H9 (cell line): Measurements from ENCODE around the gene OLFM1. TPM values are rescaled to one million over a fixed set of nuclear protein-coding genes. Genes with fewer than 3 reads are reported as not detected.

ENCODE experiments used
- DNase-seq: peaks from one replicate; pipeline ENCODE4 v3.0.0-alpha.2; 2017
- H2AFZ ChIP-seq: one replicate; pipeline ENCODE4 v1.6.1; 2013; ENCODE audit warnings: mild to moderate bottlenecking, low read length, control low read depth, moderate library complexity
- H2AK5ac ChIP-seq: 2 replicates; pipeline ENCODE4 v1.6.1; 2013; ENCODE audit warnings: low read length, control low read depth, mixed read lengths; ENCODE audit not compliant: insufficient read length
- H2BK120ac ChIP-seq: one replicate; pipeline ENCODE4 v1.6.1; 2013; ENCODE audit warnings: low read depth, mild to moderate bottlenecking, low read length, control low read depth, inconsistent platforms; ENCODE audit not compliant: poor library complexity, severe bottlenecking
- H2BK12ac ChIP-seq: 2 replicates; pipeline ENCODE4 v1.6.1; 2013; ENCODE audit warnings: low read length, control low read depth, mixed read lengths, low read depth; ENCODE audit not compliant: insufficient read length
- H2BK15ac ChIP-seq: 2 replicates; pipeline ENCODE4 v1.6.1; 2013; ENCODE audit warnings: low read depth, low read length, control low read depth
- H2BK20ac ChIP-seq: one replicate; pipeline ENCODE4 v1.6.1; 2013; ENCODE audit warnings: low read depth, mild to moderate bottlenecking, low read length, control low read depth, inconsistent platforms; ENCODE audit not compliant: poor library complexity, severe bottlenecking
- H2BK5ac ChIP-seq: 2 replicates; pipeline ENCODE4 v1.6.1; 2013; ENCODE audit warnings: low read length, control low read depth, mixed read lengths; ENCODE audit not compliant: insufficient read length
- H3K14ac ChIP-seq: 2 replicates; pipeline ENCODE4 v1.6.1; 2013; ENCODE audit warnings: low read length, control low read depth; ENCODE audit not compliant: insufficient read depth
- H3K18ac ChIP-seq: 2 replicates; pipeline ENCODE4 v1.6.1; 2013; ENCODE audit warnings: low read depth, mild to moderate bottlenecking, mixed read lengths, low read length, control low read depth; ENCODE audit not compliant: insufficient read length
- H3K23ac ChIP-seq: 2 replicates; pipeline ENCODE4 v1.6.1; 2013; ENCODE audit warnings: low read length, control low read depth, mixed read lengths, low read depth; ENCODE audit not compliant: insufficient read length
- H3K23me2 ChIP-seq: 2 replicates; pipeline ENCODE4 v1.6.1; 2013; ENCODE audit warnings: low read depth, mild to moderate bottlenecking, mixed read lengths, low read length, control low read depth; ENCODE audit not compliant: insufficient read length, poor library complexity, severe bottlenecking
- H3K27ac ChIP-seq: 2 replicates; pipeline ENCODE4 v1.5.1; 2013; ENCODE audit warnings: low read length, control low read depth, mixed read lengths, low read depth; ENCODE audit not compliant: insufficient read length
- H3K27me3 ChIP-seq: 2 replicates; pipeline ENCODE4 v1.6.1; 2013; ENCODE audit warnings: low read length, control low read depth, inconsistent platforms; ENCODE audit not compliant: insufficient read depth
- H3K4ac ChIP-seq: 2 replicates; pipeline ENCODE4 v1.6.1; 2013; ENCODE audit warnings: low read depth, mild to moderate bottlenecking, control low read depth, inconsistent platforms, low read length, moderate library complexity
- H3K4me1 ChIP-seq: 2 replicates; pipeline ENCODE4 v1.6.1; 2013; ENCODE audit warnings: low read length, control low read depth, inconsistent platforms; ENCODE audit not compliant: insufficient read depth
- H3K4me2 ChIP-seq: 2 replicates; pipeline ENCODE4 v1.6.1; 2013; ENCODE audit warnings: low read length, control low read depth, mixed read lengths; ENCODE audit not compliant: insufficient read length, insufficient read depth
- H3K56ac ChIP-seq: 2 replicates; pipeline ENCODE4 v1.6.1; 2013; ENCODE audit warnings: low read depth, mild to moderate bottlenecking, mixed read lengths, low read length, control low read depth; ENCODE audit not compliant: insufficient read length
- H3K79me1 ChIP-seq: 2 replicates; pipeline ENCODE4 v1.6.1; 2013; ENCODE audit warnings: low read depth, mild to moderate bottlenecking, moderate library complexity, low read length, control low read depth, inconsistent platforms; ENCODE audit not compliant: insufficient read depth, poor library complexity, severe bottlenecking
- H3K79me2 ChIP-seq: 2 replicates; pipeline ENCODE4 v1.6.1; 2013; ENCODE audit warnings: low read length, control low read depth, inconsistent platforms; ENCODE audit not compliant: insufficient read depth
- H3K9ac ChIP-seq: 2 replicates; pipeline ENCODE4 v1.6.1; 2013; ENCODE audit warnings: low read length, control low read depth, mixed read lengths; ENCODE audit not compliant: insufficient read length; ENCODE audit errors: extremely low read depth
- H3K9me3 ChIP-seq: one replicate; pipeline ENCODE4 v1.6.1; 2013; ENCODE audit warnings: low read depth, low read length, inconsistent platforms; ENCODE audit not compliant: control insufficient read depth
- H3T11ph ChIP-seq: one replicate; pipeline ENCODE4 v1.6.1; 2013; ENCODE audit warnings: mild to moderate bottlenecking, low read length, control low read depth, inconsistent platforms
- H4K20me1 ChIP-seq: one replicate; pipeline ENCODE4 v1.6.1; 2013; ENCODE audit not compliant: control insufficient read depth, insufficient read length, insufficient read depth
- H4K5ac ChIP-seq: 2 replicates; pipeline ENCODE4 v1.6.1; 2013; ENCODE audit warnings: low read depth, mild to moderate bottlenecking, mixed read lengths, low read length, control low read depth; ENCODE audit not compliant: insufficient read length
- H4K8ac ChIP-seq: replicated peaks from 2 replicates; pipeline ENCODE4 v1.6.1; 2013; ENCODE audit warnings: low read length, control low read depth, mixed read lengths, low read depth; ENCODE audit not compliant: insufficient read length
- H4K91ac ChIP-seq: 2 replicates; pipeline ENCODE4 v1.6.1; 2013; ENCODE audit warnings: low read depth, mild to moderate bottlenecking, moderate library complexity, mixed read lengths, low read length, control low read depth; ENCODE audit not compliant: insufficient read length
- H3K27ac Mint-ChIP-seq, 3 experiments: 2 replicates in 2 of 3; 3 replicates in 1 of 3; pipeline ENCODE4 v1.8.0; 2020 to 2021; ENCODE audit warnings: mixed read lengths in 3 of 3, mild to moderate bottlenecking in 1 of 3, moderate library complexity in 1 of 3
- H3K27me3 Mint-ChIP-seq: 2 replicates; pipeline ENCODE4 v1.8.0; 2021; ENCODE audit warnings: low read depth, mild to moderate bottlenecking, moderate library complexity, mixed read lengths
- H3K36me3 Mint-ChIP-seq, 3 experiments: 2 replicates in 2 of 3; 3 replicates in 1 of 3; pipeline ENCODE4 v1.8.0; 2020 to 2021; ENCODE audit warnings: low read depth in 3 of 3, mixed read lengths in 3 of 3; ENCODE audit not compliant: insufficient read depth in 1 of 3
- H3K4me1 Mint-ChIP-seq, 2 experiments: 2 replicates each; pipeline ENCODE4 v1.8.0; 2020; ENCODE audit warnings: mixed read lengths in 2 of 2
- H3K4me3 Mint-ChIP-seq, 2 experiments: 2 replicates in 1 of 2; 3 replicates in 1 of 2; pipeline ENCODE4 v1.8.0; 2020 to 2021; ENCODE audit warnings: mild to moderate bottlenecking in 2 of 2, mixed read lengths in 2 of 2, moderate library complexity in 1 of 2
- H3K9me3 Mint-ChIP-seq, 2 experiments: 2 replicates in 1 of 2; 3 replicates in 1 of 2; pipeline ENCODE4 v1.8.0; 2020; ENCODE audit warnings: mild to moderate bottlenecking in 2 of 2, mixed read lengths in 2 of 2, moderate library complexity in 1 of 2
- WGBS: extraction: QIAGEN DNeasy Blood & Tissue Kit; methylation state at CpG from one replicate; pipeline ENCODE4 v1.1.7; 2013; ENCODE audit warnings: missing lambda C conversion rate, low lambda C conversion rate, mixed read lengths; ENCODE audit not compliant: insufficient read length; ENCODE audit errors: extremely low coverage; 5-methylcytosine and 5-hydroxymethylcytosine counted together
- total RNA-seq: library from RNA; stranded (reverse); gene quantifications from 2 replicates; pipeline ENCODE4 v1.2.1, GENCODE V29; 2021
- TF ChIP-seq, protein P1 (sequence below): fragments of 200-600 bp; sonication (generic); conservative IDR thresholded peaks from 3 replicates; pipeline ENCODE4 v1.8.0; 2021; ENCODE audit warnings: antibody characterized with exemption, mild to moderate bottlenecking

Gene OLFM1
- total RNA-seq, 1 experiment from 2014 or later: 34.1 TPM

DNA sequence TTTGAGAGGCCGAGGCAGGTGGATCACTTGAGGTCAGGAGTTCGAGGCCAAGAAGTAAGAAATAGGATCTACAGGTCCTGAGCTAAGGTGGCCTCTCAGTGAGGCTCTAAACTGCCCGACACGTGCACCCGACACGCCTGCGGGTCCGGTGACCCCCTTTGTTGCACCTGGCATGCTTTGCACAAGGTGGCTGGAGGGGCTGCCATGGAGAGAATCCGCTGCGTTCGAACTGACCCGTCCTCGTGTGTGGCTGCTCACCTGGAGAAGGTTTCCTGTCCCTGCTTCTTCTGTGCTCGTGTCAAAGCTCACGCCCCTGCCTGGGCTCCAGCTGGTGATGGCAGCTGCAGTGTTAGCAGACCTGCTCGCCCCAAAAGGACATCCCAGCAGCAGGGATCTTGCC, 5.7 kb upstream of the OLFM1 start:
- TF ChIP-seq, protein P1, sequence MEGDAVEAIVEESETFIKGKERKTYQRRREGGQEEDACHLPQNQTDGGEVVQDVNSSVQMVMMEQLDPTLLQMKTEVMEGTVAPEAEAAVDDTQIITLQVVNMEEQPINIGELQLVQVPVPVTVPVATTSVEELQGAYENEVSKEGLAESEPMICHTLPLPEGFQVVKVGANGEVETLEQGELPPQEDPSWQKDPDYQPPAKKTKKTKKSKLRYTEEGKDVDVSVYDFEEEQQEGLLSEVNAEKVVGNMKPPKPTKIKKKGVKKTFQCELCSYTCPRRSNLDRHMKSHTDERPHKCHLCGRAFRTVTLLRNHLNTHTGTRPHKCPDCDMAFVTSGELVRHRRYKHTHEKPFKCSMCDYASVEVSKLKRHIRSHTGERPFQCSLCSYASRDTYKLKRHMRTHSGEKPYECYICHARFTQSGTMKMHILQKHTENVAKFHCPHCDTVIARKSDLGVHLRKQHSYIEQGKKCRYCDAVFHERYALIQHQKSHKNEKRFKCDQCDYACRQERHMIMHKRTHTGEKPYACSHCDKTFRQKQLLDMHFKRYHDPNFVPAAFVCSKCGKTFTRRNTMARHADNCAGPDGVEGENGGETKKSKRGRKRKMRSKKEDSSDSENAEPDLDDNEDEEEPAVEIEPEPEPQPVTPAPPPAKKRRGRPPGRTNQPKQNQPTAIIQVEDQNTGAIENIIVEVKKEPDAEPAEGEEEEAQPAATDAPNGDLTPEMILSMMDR: no peak
- no peak overlapping the region for H3K14ac ChIP-seq
- no peak overlapping the region for H3K23ac ChIP-seq
- H3K27ac ChIP-seq: no peak overlapping the region
- no peaks in the 10 kb centered on the region for H3K27me3 ChIP-seq
- no peak overlapping the region for H3T11ph ChIP-seq
- no peaks in the 10 kb centered on the region for H3K23me2 ChIP-seq
- H2BK12ac ChIP-seq: no peak overlapping the region
- H2BK15ac ChIP-seq: no peak overlapping the region
- peaks cover 53% of the 10 kb centered on the region for H3K27me3 Mint-ChIP-seq
- H3K79me1 ChIP-seq: no peaks in the 10 kb centered on the region
- no peak overlapping the region for H4K8ac ChIP-seq
- H2BK120ac ChIP-seq: no peak overlapping the region
- H3K18ac ChIP-seq: no peak overlapping the region
- DNase-seq: no peak
- H3K4me1 ChIP-seq: no peaks in the 10 kb centered on the region
- H4K20me1 ChIP-seq: no peaks in the 10 kb centered on the region
- H3K4me2 ChIP-seq: no peak overlapping the region
- H3K9ac ChIP-seq: no peak overlapping the region
- no peak overlapping the region for H4K91ac ChIP-seq
- H2AFZ ChIP-seq: no peak overlapping the region
- no peak overlapping the region for H2AK5ac ChIP-seq
- no peak overlapping the region for H3K4ac ChIP-seq
- H3K9me3 Mint-ChIP-seq: no peaks in the 10 kb centered on the region
- H3K4me1 Mint-ChIP-seq: peaks cover 17 to 19% of the 10 kb centered on the region in 2 experiments
- H2BK20ac ChIP-seq: no peak overlapping the region
- no peak overlapping the region for H2BK5ac ChIP-seq
- WGBS: no CpG with 5 or more reads among the region's 16 CpGs
- H3K27ac Mint-ChIP-seq: no peak overlapping the region
- no peak overlapping the region for H3K4me3 Mint-ChIP-seq
- no peaks in the 10 kb centered on the region for H3K79me2 ChIP-seq
- no peak overlapping the region for H3K56ac ChIP-seq
- no peak overlapping the region for H4K5ac ChIP-seq
- no peaks in the 10 kb centered on the region for H3K36me3 Mint-ChIP-seq
- no peaks in the 10 kb centered on the region for H3K9me3 ChIP-seq
